AG04450 (cell line): ENCODE results near the gene THBS1. TPM values are rescaled to one million over a fixed set of nuclear protein-coding genes. Genes with fewer than 3 reads are reported as not detected.

Source experiments
- CTCF ChIA-PET: fragments of 300-600, 350-600 bp; formaldehyde crosslinking; extraction: SDS; loops from one replicate; lab custom pipeline; 2022; ENCODE audit warnings: antibody characterized with exemption, inconsistent platforms; lab: Charles Lee
- POLR2A ChIA-PET: fragments of 350-600 bp; formaldehyde crosslinking; extraction: SDS; loops from one replicate; lab custom pipeline; 2021; ENCODE audit warnings: antibody characterized with exemption, inconsistent platforms; lab: Yijun Ruan, JAX
- DNase-seq: peaks from one replicate; pipeline ENCODE4 v3.0.0-alpha.2; 2011; ENCODE audit warnings: low read depth, low spot score
- H3K27ac ChIP-seq: one replicate; pipeline ENCODE4 v1.5.1; 2012; ENCODE audit warnings: low read depth, low read length, control low read depth
- H3K27me3 ChIP-seq: one replicate; pipeline ENCODE4 v1.6.0; 2012; ENCODE audit warnings: low read length; ENCODE audit not compliant: control insufficient read depth, insufficient read depth
- H3K4me3 ChIP-seq: 2 replicates; pipeline ENCODE4 v1.5.1; 2011; ENCODE audit warnings: mild to moderate bottlenecking, low read depth, low read length, control low read depth
- H3K9me3 ChIP-seq: 2 replicates; pipeline ENCODE4 v1.5.1; 2012; ENCODE audit warnings: low read length; ENCODE audit not compliant: control insufficient read depth, insufficient read depth
- CTCF ChIP-seq: IDR thresholded peaks from 2 replicates; pipeline ENCODE4 v1.5.1; 2011; ENCODE audit warnings: low read depth, low read length, control low read depth, inconsistent platforms
- polyA plus RNA-seq: library from polyadenylated mRNA; depleted of rRNA; stranded (reverse); fragments of >200 nt; gene quantifications from 2 replicates; pipeline ENCODE4 v1.2.3, GENCODE V29; 2011; rRNA removed

The THBS1 gene
- polyA plus RNA-seq, 1 experiment, result 686 TPM

- Histone ChIP-seq H3K27ac (no peak overlapping the region), H3K9me3 (no peaks in the 10 kb centered on the region; the same call in 1 of the 2 replicates), H3K27me3 (no peaks in the 10 kb centered on the region), H3K4me3 (no peak overlapping the region)
- no peak for TF ChIP-seq CTCF
- ChIA-PET CTCF (interaction anchor here (1.0 kb wide), 1 partner anchor 61 kb away, joined by 3 read pairs; no protein-coding TSS in a partner anchor), POLR2A (no interaction called here)
- DNase-seq, result no peak
These were observed 63.3 kb downstream of the THBS1 start for GRCh38 chr15:39644136-39644535.

GRCh38 chr15:39645138-39645975, 64.5 kb downstream of the THBS1 start:
- POLR2A ChIA-PET, result no interaction called here
- Histone ChIP-seq H3K27me3 (no peaks in the 10 kb centered on the region), H3K9me3 (no peaks in the 10 kb centered on the region; the same call in 1 of the 2 replicates), H3K27ac (no peak overlapping the region), H3K4me3 (no peak overlapping the region)
- CTCF ChIA-PET, result interaction anchor here (0.8 to 1.0 kb wide), 2 partner anchors 40 to 62 kb away, joined by 3 read pairs; no protein-coding TSS in a partner anchor
- DNase-seq, result no peak
- TF ChIP-seq CTCF, result no peak

DNA sequence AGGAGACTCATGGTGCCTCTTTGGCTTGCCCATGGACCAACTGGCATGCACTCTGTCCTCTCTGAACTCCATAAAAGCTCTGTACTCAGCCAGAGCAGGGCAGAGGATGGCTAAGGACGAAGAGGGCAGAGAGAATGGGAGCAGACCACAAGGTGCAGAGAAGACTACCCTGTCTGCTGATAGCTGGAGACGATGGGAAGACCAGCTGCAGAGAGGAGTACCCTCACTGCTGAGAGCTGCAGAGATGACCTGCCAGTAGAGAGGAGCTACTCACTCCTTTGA, 65.0 kb downstream of the THBS1 start:
- Histone ChIP-seq H3K4me3 (no peak overlapping the region), H3K27ac (no peak overlapping the region), H3K27me3 (no peaks in the 10 kb centered on the region), H3K9me3 (no peaks in the 10 kb centered on the region; the same call in 1 of the 2 replicates)
- TF ChIP-seq CTCF, result no peak
- POLR2A ChIA-PET, result interaction anchor here (0.7 kb wide), 1 partner anchor 15 kb away, joined by 3 read pairs; no protein-coding TSS in a partner anchor
- CTCF ChIA-PET, result no interaction called here
- DNase-seq, result no peak

DNA sequence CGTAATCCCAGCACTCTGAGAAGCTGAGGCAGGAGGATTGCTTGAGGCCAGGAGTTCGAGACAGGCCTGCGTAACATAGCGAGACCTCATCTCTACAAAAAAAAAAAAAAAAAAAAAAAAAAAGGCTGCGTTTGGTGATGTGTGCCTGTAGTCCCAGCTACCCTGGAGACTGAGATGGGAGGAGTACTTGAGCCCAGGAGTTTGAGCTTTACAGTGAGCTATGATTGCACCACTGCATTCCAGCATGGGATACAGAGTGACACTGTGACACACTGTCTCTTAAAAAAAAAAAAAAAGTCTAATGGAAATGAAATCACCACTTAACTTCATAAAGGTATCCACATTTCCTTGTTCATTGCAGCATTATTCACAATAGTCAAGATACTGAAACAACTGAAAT, 65.5 kb downstream of the THBS1 start:
- no peak for DNase-seq
- Histone ChIP-seq H3K27me3 (no peaks in the 10 kb centered on the region), H3K9me3 (no peaks in the 10 kb centered on the region; the same call in 1 of the 2 replicates), H3K27ac (no peak overlapping the region), H3K4me3 (no peak overlapping the region)
- POLR2A ChIA-PET, result interaction anchor here (0.7 kb wide), 1 partner anchor 14 kb away, joined by 3 read pairs; no protein-coding TSS in a partner anchor
- CTCF ChIA-PET, result no interaction called here
- TF ChIP-seq CTCF, result no peak

Other genes starting within 250 kb of the THBS1 start
- gene FSIP1, start 201.8 kb downstream of the THBS1 start, polyA plus RNA-seq, result 0.43 and 0.45 TPM in 2 replicates